ENCODE measurements around the gene FAM168A.
A peak's percentile ranks its signal among the peaks of the same experiment; 100 is the strongest.
"Not testable (repeated sequence)": the region's sequence is repeated elsewhere in the genome, so short reads cannot be mapped to it uniquely, and the experiment has no call there.

Gene FAM168A

GRCh38 chr11:73513707-73514106, 84.2 kb downstream of the FAM168A start:
- DNase-seq: no peak

DNA sequence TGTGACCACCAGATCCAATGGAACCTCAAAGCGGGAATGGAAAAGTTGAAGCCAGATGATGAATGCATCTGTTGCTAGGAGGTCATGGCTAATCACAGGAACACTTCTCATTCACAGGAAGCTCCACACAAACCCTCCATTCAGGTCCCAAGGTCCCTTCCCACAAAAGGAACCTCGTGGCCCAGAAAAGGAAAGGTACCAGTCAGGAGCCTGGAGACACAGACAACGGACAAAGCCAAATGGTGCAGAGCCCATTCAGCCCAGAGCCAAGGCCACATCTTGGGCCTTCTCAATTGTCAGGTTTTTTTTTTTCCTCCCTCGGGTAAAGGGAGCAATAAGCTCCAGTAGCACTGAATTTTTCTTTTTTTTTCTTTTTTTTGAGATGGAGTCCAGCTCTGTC, 87.0 kb downstream of the FAM168A start:
- no peak for DNase-seq

DNA sequence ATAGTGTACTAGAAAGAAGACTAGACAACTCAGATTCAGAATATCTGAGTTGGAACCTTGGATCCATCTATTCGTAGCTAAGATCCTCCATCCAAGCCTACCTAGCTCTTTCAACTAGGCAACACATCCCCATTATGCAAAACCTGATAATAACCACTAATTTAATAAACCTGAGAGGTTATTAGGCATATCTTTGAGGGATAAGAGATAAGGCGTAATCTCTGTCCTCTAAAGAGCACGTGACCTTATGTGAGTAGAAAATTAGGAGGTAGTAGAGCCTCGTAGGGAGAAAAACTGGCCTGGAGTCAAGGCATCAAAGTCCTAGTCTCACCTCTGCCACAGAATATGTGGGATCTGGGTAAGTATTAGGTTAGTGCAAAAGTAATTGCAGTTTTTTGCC, 87.8 kb downstream of the FAM168A start:
- no peak for DNase-seq

- DNase-seq: no peak
Measured at GRCh38 chr11:73509188-73509587, 88.7 kb downstream of the FAM168A start.

GRCh38 chr11:73508243-73509176, 89.4 kb downstream of the FAM168A start:
- DNase-seq: no peak

GRCh38 chr11:73507086-73507485, 90.8 kb downstream of the FAM168A start:
- no peak for DNase-seq

GRCh38 chr11:73506038-73506437, 91.9 kb downstream of the FAM168A start:
- no peak for DNase-seq

DNA sequence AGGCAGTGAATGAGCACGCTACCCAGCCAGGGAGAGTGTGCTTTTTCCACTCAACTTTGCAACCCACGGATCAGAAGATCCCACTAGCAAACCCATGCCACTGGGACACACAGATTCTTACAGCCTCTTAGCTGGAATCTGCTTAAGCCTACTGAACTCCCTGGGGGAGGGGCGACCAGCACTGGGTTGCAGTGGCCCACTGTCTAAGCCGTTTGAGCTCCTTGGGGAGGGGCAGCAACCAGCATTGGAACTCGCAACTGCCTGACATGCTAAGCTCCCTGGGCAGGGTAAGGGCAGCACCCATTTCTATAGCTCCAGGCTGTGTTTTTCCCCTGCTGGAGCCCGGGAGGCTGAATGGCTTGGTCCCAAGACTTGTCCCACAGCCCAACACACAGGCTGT, 99.6 kb downstream of the FAM168A start:
- DNase-seq: no peak

- no peak for DNase-seq
Measured at GRCh38 chr11:73496134-73496533, 101.8 kb downstream of the FAM168A start.

GRCh38 chr11:73495731-73496130, 102.2 kb downstream of the FAM168A start:
- no peak for DNase-seq

- no peak for DNase-seq
Measured at GRCh38 chr11:73493956-73494598, 103.8 kb downstream of the FAM168A start.

- DNase-seq: no peak
Measured at GRCh38 chr11:73481626-73482025, 116.3 kb downstream of the FAM168A start.

GRCh38 chr11:73480677-73481076, 117.2 kb downstream of the FAM168A start:
- DNase-seq: no peak

DNA sequence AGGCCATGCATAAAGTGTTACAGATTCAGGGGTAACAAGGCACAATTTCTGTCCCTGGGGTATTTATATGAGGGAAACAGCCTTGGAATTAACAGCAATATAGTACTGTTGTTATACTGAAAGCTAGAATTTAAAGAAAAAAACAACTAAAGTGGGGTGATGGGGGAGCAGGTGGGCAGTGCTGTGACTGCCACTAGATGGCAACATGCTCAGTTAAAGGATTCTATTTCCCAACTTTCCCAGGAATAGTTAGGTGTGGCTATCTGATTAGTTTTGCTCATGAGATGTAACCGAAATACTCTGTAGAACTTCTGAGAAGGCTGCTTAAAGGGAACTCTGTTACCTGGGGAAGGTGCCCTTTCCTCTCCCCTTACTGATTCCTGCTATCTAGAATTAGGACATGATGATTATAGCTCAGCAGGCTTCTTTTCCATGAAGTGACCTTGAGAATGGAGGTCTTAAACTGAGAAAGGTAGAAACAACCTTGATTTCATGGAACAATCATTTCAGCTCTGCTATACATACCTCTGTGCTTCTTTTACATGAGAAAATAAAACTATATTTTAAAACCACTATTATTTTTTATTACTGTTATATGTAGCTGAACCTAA, 119.1 kb downstream of the FAM168A start:
- DNase-seq: peak; percentile 20

DNA sequence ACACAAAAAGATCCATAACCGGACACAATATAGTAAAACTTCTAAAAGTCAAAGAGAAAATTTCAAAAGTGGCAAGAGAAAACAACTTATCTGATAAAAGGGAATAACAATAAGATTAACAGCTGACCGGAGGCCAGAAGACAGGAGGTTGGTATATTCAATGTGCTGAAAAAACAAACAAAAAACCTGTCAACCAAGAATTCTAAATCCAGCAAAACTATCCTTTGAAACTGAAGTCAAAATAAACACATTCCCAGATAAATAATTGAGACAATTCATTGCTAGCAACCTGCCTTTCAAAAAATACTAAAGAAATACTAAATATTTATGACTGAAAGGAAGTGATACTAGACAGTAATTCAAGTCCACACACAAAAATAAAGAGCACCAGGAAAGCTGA, 120.4 kb downstream of the FAM168A start:
- no peak for DNase-seq

GRCh38 chr11:73475549-73476095, 122.3 kb downstream of the FAM168A start:
- DNase-seq: no peak

GRCh38 chr11:73473252-73473651, 124.7 kb downstream of the FAM168A start:
- DNase-seq: no peak

DNA sequence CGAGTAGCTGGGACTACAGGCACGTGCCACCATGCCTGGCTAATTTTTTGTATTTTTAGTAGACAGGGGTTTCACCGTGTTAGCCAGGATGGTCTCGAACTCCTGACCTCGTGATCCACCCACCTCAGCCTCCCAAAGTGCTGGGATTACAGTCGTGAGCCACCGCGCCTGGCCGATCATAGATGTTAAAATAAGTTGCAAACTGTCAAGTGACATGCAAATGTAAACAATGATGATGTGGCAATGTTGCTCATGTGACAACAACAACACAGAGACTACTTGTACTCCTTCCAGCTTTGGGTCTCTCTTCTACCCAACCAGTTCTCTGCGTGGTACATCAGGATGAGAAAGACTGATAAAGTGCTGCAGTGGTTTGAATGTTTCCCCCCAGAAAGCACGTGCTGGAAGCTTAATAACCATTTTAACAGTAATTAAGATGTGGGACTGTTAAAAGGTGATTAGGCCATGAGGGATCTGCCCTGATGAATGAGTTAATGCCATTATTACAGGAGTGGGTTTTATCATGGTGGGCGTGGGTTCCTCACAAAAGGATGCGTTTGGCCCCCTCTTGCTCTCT, 127.8 kb downstream of the FAM168A start:
- DNase-seq: not testable (repeated sequence)

DNA sequence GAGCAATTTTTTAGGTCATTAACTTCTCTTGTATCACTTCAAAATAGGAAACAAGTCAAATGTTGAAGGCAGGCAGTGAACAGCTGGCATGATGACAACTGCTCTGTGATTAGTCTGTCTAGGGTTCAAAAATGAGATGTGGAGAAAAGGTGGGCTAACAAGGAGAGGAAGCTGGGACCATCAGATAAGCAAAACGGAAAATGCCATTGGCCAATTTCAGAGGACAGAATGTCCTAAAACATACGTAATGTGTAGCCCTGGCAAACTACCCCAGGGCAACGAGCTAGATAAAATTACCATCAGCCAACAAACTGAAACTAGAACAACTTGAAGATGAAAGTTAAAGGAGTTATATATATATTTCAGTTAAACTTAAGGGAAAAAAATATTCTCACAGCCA, 128.5 kb downstream of the FAM168A start:
- no peak for DNase-seq

- no peak for DNase-seq
Measured at GRCh38 chr11:73468590-73469161, 129.2 kb downstream of the FAM168A start.

- DNase-seq: no peak
Measured at GRCh38 chr11:73467505-73467904, 130.4 kb downstream of the FAM168A start.

DNA sequence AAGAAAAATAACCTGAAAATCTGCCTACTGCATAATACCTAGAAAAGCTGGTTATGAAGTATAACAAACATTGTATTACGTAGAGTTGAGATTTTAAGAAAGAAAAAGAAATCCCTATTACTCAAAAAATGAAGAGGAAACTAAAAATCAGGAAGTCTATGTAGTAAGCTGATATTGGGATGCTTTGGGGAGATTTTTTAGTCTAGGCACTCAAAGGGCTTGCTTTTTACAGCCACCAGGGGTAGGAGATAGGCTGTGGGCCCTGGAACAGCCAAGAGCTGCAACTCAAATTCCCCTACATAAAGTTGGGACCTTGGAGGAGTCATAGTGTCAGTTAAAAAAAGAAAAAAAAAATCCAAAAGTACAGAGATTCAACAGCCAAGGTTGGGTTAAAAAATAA, 131.3 kb downstream of the FAM168A start:
- no peak for DNase-seq

GRCh38 chr11:73465871-73466270, 132.0 kb downstream of the FAM168A start:
- DNase-seq: no peak
